Measurements from ENCODE around the gene DDHD1. TPM values are rescaled to one million over a fixed set of nuclear protein-coding genes. Genes with fewer than 3 reads are reported as not detected.

The DDHD1 gene
- total RNA-seq, 1 experiment from 2014 or later, result 15.7 TPM

DNA sequence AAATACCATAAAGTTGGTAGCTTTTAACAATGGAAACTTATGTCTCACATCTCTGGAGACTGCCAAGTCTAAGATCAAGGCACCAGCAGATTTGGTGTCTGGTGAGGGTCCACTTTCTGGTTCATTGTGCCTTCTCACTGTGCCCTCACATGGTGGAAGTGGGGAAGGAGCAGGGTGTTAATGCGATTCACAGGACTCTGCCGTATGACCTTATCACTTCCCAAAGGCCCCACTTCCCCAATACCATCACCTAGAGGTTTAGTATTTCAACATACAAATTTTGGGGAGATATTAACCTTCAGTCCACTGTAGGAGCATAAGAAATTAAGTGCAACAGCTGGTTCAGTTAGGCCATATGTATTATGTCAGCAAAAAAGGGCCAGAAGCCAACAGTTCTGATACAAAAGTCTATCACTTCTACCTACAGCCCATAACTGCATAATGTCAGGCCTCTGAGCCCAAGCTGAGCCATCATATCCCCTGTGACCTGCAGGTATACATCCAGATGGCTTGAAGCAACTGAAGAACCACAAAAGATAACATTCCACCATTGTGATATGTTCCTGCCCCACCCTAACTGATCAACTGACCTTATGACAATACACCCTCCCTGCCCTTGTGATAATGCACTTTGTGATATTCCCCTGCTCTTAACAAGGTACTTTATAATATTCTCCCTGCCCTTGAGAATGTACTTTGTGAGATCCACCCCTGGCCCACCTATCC lies 24.7 kb downstream of the DDHD1 start:
- Mint-ChIP-seq H3K4me3 (no peak overlapping the region), H3K27me3 (ENCODE audit: low read depth) (no peaks in the 10 kb centered on the region), H3K27ac (0 out of 7 replicates have a peak overlapping the region, but pooled peaks of 1 of the 3 experiments have one; percentile 4), H3K36me3 (ENCODE audit: insufficient read depth in 1 of 3, low read depth in 3 of 3) (no peaks in the 10 kb centered on the region; a peak in 2 of 7 replicates), H3K4me1 (0 out of 4 replicates have a peak, but pooled peaks cover 0 to 3% of the 10 kb centered on the region in 2 experiments), H3K9me3 (peaks cover 0 to 2% of the 10 kb centered on the region in 2 experiments; a peak in 2 of 5 replicates)
- Histone ChIP-seq H3K23ac (ENCODE audit: insufficient read length, low read depth, low read length) (no peak overlapping the region), H3K79me1 (ENCODE audit: insufficient read depth, low read depth, low read length, poor library complexity, severe bottlenecking) (no peaks in the 10 kb centered on the region), H3K27ac (ENCODE audit: insufficient read length, low read depth, low read length) (no peak overlapping the region), H4K91ac (ENCODE audit: insufficient read length, low read depth, low read length) (no peak overlapping the region), H4K5ac (ENCODE audit: insufficient read length, low read depth, low read length) (no peak overlapping the region), H2BK20ac (ENCODE audit: low read depth, low read length, poor library complexity, severe bottlenecking) (no peak overlapping the region), H3T11ph (ENCODE audit: low read length) (no peak overlapping the region), H3K18ac (ENCODE audit: insufficient read length, low read depth, low read length) (no peak overlapping the region), H3K4ac (ENCODE audit: low read depth, low read length) (no peak overlapping the region), H3K9me3 (ENCODE audit: control insufficient read depth, low read depth, low read length) (no peaks in the 10 kb centered on the region), H2BK5ac (ENCODE audit: insufficient read length, low read length) (no peak overlapping the region), H2BK12ac (ENCODE audit: insufficient read length, low read depth, low read length) (no peak overlapping the region), H2BK120ac (ENCODE audit: low read depth, low read length, poor library complexity, severe bottlenecking) (no peak overlapping the region), H3K9ac (ENCODE audit: extremely low read depth, insufficient read length, low read length) (no peak overlapping the region), H3K56ac (ENCODE audit: insufficient read length, low read depth, low read length) (no peak overlapping the region), H3K14ac (ENCODE audit: insufficient read depth, low read length) (no peak overlapping the region), H3K27me3 (ENCODE audit: insufficient read depth, low read length) (no peaks in the 10 kb centered on the region), H3K4me2 (ENCODE audit: insufficient read depth, insufficient read length, low read length) (no peak overlapping the region), H4K20me1 (ENCODE audit: control insufficient read depth, insufficient read depth, insufficient read length) (no peaks in the 10 kb centered on the region), H3K23me2 (ENCODE audit: insufficient read length, low read depth, low read length, poor library complexity, severe bottlenecking) (no peaks in the 10 kb centered on the region), H2AK5ac (ENCODE audit: insufficient read length, low read length) (no peak overlapping the region), H3K4me1 (ENCODE audit: insufficient read depth, low read length) (no peaks in the 10 kb centered on the region), H4K8ac (replicated peaks; ENCODE audit: insufficient read length, low read depth, low read length) (no peak overlapping the region), H2AFZ (ENCODE audit: low read length) (no peak overlapping the region), H3K79me2 (ENCODE audit: insufficient read depth, low read length) (peaks cover 2% of the 10 kb centered on the region; the same call in 1 of the 2 replicates), H2BK15ac (ENCODE audit: low read depth, low read length) (no peak overlapping the region)
- WGBS (ENCODE audit: extremely low coverage, insufficient read length, low lambda C conversion rate), result no CpG with 5 or more reads among the region's 2 CpGs
- DNase-seq, result no peak
- TF ChIP-seq, protein P1, sequence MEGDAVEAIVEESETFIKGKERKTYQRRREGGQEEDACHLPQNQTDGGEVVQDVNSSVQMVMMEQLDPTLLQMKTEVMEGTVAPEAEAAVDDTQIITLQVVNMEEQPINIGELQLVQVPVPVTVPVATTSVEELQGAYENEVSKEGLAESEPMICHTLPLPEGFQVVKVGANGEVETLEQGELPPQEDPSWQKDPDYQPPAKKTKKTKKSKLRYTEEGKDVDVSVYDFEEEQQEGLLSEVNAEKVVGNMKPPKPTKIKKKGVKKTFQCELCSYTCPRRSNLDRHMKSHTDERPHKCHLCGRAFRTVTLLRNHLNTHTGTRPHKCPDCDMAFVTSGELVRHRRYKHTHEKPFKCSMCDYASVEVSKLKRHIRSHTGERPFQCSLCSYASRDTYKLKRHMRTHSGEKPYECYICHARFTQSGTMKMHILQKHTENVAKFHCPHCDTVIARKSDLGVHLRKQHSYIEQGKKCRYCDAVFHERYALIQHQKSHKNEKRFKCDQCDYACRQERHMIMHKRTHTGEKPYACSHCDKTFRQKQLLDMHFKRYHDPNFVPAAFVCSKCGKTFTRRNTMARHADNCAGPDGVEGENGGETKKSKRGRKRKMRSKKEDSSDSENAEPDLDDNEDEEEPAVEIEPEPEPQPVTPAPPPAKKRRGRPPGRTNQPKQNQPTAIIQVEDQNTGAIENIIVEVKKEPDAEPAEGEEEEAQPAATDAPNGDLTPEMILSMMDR (conservative IDR thresholded peaks at IDR 0.05), result no peak
